ENCODE data around the gene AJM1. TPM values are rescaled to one million over a fixed set of nuclear protein-coding genes. Genes with fewer than 3 reads are reported as not detected.
"Not testable (repeated sequence)": the region's sequence is repeated elsewhere in the genome, so short reads cannot be mapped to it uniquely, and the experiment has no call there.

Gene AJM1
- total RNA-seq, 1 donor from 2014 or later: 7.4 TPM

DNA sequence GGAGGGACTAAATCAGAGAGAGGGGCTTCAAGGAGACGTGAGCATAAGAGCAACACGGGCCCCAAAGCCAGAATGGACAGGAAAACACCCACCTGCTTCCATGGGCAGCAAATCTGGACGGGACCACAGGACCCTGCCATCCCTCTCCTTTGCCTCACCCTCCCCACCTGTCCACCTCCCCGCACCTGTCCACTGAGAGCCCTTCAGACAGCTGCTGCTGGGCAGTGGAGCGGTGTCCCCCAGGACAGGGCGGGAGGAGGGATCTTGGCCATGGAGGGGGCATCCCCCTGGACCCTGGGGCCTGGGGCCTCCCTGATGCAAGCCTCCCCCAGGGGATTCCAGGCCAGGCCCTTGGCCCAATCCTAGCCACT lies 43.6 kb upstream of the AJM1 start:
- no peak for DNase-seq (ENCODE audit: low spot score)
- Mint-ChIP-seq H3K36me3 (ENCODE audit: low read depth) (no peaks in the 10 kb centered on the region), H3K27me3 (ENCODE audit: low read depth) (peaks cover 13% of the 10 kb centered on the region), H3K9me3 (ENCODE audit: low read depth) (no peaks in the 10 kb centered on the region), H3K4me3 (ENCODE audit: unreplicated experiment) (no peak overlapping the region), H3K27ac (ENCODE audit: unreplicated experiment) (no peak overlapping the region), H3K4me1 (ENCODE audit: low read depth) (peaks cover 28% of the 10 kb centered on the region)
- TF ChIP-seq, protein P1, sequence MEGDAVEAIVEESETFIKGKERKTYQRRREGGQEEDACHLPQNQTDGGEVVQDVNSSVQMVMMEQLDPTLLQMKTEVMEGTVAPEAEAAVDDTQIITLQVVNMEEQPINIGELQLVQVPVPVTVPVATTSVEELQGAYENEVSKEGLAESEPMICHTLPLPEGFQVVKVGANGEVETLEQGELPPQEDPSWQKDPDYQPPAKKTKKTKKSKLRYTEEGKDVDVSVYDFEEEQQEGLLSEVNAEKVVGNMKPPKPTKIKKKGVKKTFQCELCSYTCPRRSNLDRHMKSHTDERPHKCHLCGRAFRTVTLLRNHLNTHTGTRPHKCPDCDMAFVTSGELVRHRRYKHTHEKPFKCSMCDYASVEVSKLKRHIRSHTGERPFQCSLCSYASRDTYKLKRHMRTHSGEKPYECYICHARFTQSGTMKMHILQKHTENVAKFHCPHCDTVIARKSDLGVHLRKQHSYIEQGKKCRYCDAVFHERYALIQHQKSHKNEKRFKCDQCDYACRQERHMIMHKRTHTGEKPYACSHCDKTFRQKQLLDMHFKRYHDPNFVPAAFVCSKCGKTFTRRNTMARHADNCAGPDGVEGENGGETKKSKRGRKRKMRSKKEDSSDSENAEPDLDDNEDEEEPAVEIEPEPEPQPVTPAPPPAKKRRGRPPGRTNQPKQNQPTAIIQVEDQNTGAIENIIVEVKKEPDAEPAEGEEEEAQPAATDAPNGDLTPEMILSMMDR (IDR thresholded peaks at IDR 0.05): no peak

DNA sequence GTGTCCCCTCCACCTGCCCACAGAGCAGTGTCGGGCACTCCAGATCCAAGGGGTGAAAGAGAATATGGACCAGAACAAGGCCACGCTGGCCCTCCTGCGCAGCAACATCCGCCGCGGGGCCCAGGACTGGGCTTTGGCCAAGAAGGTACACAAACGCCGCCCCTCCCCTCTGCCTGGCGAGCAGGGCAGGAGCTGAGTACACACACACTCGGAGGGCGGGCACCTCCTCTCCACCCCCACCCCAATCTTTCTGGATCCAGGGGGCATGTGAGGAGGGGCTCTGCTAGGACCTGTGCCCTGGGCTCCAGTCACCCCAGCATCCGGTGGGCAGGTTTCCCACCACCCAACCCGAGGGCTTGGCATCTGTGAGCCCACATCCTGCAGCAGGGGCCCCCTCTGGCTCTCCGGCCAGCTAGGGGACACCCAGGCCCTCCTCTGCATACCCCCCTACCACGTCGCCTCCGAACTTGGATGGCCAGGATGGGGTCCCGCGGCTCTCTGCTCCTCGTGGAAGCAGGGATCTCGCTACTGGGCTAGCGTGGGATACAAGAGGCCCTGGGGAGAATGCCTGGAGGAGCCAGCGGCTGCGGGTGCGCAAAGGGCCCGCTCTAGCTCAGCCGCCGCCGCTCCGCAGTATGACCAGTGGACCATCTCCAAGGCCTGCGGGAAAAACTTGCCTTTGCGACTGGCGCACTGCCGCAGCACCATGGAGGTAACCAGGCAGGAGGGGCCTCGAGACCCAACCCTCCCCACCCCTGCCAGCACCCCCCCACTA lies 43.0 kb upstream of the AJM1 start:
- Mint-ChIP-seq H3K9me3 (ENCODE audit: low read depth) (no peaks in the 10 kb centered on the region), H3K27me3 (ENCODE audit: low read depth) (peaks cover 17% of the 10 kb centered on the region), H3K4me3 (ENCODE audit: unreplicated experiment) (no peak overlapping the region), H3K27ac (ENCODE audit: unreplicated experiment) (no peak overlapping the region), H3K36me3 (ENCODE audit: low read depth) (peaks cover 5% of the 10 kb centered on the region), H3K4me1 (ENCODE audit: low read depth) (peaks cover 28% of the 10 kb centered on the region)
- DNase-seq (ENCODE audit: low spot score): peak; percentile 84
- TF ChIP-seq, protein P1 (IDR thresholded peaks at IDR 0.05): no peak

DNA sequence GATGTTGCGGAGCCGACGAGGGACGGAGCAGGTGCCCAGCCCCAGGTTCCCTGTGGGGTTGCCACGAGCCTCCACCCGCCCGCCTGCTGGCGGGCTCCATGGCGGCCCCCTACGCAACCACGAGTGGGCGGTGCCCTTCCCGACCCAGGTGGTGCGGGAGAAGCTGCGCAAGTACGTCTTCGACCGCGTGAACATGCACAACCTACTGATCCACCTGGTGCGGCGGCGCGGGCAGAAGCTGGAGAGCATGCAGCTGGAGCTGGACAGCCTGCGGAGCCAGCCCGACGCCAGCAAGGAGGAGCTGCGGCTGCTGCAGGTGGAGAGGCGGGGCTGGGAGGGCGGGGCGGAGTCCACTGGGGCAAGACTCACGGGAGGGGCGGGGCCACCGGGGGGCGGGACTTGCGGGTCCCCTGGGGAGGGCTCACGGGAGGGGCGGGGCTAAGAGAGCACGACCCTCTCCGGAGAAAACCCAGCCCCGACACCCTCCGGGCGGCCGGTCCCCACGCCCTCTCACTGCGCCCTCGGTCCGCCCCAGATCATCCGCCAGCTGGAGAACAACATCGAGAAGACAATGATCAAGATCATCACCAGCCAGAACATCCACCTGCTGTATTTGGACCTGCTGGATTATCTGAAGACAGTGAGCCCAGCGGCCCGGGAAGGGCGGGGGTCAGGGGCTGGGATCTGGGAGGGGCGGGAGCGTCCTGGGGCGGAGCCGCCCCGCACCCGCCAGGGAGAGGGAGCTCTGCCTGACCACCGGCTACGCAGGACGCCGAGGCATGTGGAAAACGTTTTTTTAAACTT lies 42.2 kb upstream of the AJM1 start:
- Mint-ChIP-seq H3K4me3 (ENCODE audit: unreplicated experiment) (peak overlapping the region; percentile 68), H3K9me3 (ENCODE audit: low read depth) (no peaks in the 10 kb centered on the region), H3K36me3 (ENCODE audit: low read depth) (peaks cover 5% of the 10 kb centered on the region), H3K4me1 (ENCODE audit: low read depth) (peaks cover 28% of the 10 kb centered on the region), H3K27ac (ENCODE audit: unreplicated experiment) (no peak overlapping the region), H3K27me3 (ENCODE audit: low read depth) (peaks cover 17% of the 10 kb centered on the region)
- TF ChIP-seq, protein P1 (IDR thresholded peaks at IDR 0.05): no peak
- DNase-seq (ENCODE audit: low spot score): peak; percentile 84

DNA sequence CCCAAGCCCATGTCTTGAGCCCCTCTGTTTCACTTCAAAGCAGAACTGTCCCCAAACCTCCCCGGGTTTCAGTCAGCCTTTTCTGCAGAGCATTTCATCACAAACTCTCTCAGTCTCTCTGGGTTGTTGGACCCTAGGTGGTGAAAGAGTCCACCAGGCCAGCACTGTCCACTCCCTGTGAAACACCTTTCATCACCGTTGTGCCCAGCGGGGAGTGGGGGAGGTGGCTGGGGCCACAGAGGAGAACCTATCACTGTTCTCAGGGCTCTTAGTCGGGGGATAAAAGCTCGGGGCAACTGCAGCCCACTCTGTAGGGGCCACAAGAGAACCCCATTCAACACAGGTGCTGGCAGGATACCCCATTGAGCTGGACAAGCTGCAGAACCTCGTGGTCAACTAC lies 40.0 kb upstream of the AJM1 start:
- H3K36me3 Mint-ChIP-seq (ENCODE audit: low read depth): peaks cover 5% of the 10 kb centered on the region
- peak; percentile 43 for DNase-seq (ENCODE audit: low spot score)
- H3K4me3 Mint-ChIP-seq (ENCODE audit: unreplicated experiment): no peak overlapping the region
- TF ChIP-seq, protein P1 (IDR thresholded peaks at IDR 0.05): no peak
- H3K27me3 Mint-ChIP-seq (ENCODE audit: low read depth): peaks cover 17% of the 10 kb centered on the region
- H3K9me3 Mint-ChIP-seq (ENCODE audit: low read depth): no peaks in the 10 kb centered on the region
- H3K4me1 Mint-ChIP-seq (ENCODE audit: low read depth): peaks cover 22% of the 10 kb centered on the region
- H3K27ac Mint-ChIP-seq (ENCODE audit: unreplicated experiment): no peak overlapping the region

DNA sequence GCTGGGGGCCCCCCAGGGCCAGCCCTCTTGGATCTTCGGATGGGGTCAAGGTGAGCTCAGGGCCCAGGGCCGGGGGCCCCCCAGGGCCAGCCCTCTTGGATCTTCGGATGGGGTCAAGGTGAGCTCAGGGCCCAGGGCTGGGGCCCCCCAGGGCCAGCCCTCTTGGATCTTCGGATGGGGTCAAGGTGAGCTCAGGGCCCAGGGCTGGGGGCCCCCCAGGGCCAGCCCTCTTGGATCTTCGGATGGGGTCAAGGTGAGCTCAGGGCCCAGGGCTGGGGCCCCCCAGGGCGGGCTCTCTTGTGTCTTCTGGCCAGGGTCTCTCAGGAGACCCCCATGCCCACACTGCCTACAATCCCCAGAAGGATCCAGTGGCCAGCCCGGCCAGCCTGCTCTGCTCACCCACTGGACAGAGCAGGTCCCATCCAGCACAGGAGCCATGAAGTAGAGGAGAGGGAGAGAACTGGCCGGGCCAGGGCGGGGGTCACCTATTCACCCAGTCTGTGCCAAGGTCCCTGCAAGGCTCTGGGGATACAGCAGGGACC lies 39.2 kb upstream of the AJM1 start:
- not testable (repeated sequence) for H3K27ac Mint-ChIP-seq (ENCODE audit: unreplicated experiment); H3K36me3 Mint-ChIP-seq (ENCODE audit: low read depth); H3K4me3 Mint-ChIP-seq (ENCODE audit: unreplicated experiment); H3K9me3 Mint-ChIP-seq (ENCODE audit: low read depth)
- Mint-ChIP-seq H3K27me3 (ENCODE audit: low read depth) (peaks cover 17% of the 10 kb centered on the region), H3K4me1 (ENCODE audit: low read depth) (peaks cover 21% of the 10 kb centered on the region)
- DNase-seq (ENCODE audit: low spot score): peak; percentile 66
